Testis (tissue), 3 donors: ENCODE measurements around the gene EPB41L4A. TPM values are rescaled to one million over a fixed set of nuclear protein-coding genes. Genes with fewer than 3 reads are reported as not detected.

Source experiments
- DNase-seq: peaks from one replicate; pipeline ENCODE4 v3.0.0-alpha.2; 2019
- H3K27ac ChIP-seq, 2 donors: fragments of 200-600 bp; sonication (generic); one replicate each; pipeline ENCODE4 v1.5.1; 2019
- H3K27me3 ChIP-seq: fragments of 200-600 bp; sonication (generic); one replicate; pipeline ENCODE4 v1.5.1; 2019
- H3K36me3 ChIP-seq: fragments of 200-600 bp; sonication (generic); one replicate; pipeline ENCODE4 v1.5.1; 2017; ENCODE audit warnings: low read depth; ENCODE audit errors: missing control alignments
- H3K4me1 ChIP-seq: fragments of 200-600 bp; sonication (generic); one replicate; pipeline ENCODE4 v1.5.1; 2019
- H3K4me3 ChIP-seq, 2 donors: fragments of 200-600 bp; sonication (generic); one replicate each; pipeline ENCODE4 v1.5.1; 2017 to 2019
- H3K9me3 ChIP-seq: fragments of 200-600 bp; sonication (generic); one replicate; pipeline ENCODE4 v1.5.1; 2017
- CTCF ChIP-seq, 3 experiments: fragments of 450-650 bp in 2 of 3; fragments of 200-600 bp in 1 of 3; sonication (generic) in 1 of 3; IDR thresholded peaks; one replicate each; pipeline ENCODE4 v1.5.1; 2016 to 2019; ENCODE audit warnings: antibody characterized with exemption in 3 of 3, mild to moderate bottlenecking in 2 of 3, moderate library complexity in 1 of 3
- POLR2A ChIP-seq: fragments of 450-650 bp; IDR thresholded peaks from one replicate; pipeline ENCODE4 v1.6.1; 2017; ENCODE audit warnings: antibody characterized with exemption, mild to moderate bottlenecking, moderate library complexity
- WGBS, 2 donors: methylation state at CpG; one replicate each; pipeline ENCODE4 v1.1.5; 2018; 5-methylcytosine and 5-hydroxymethylcytosine counted together
- intact Hi-C: fragments of 100-400 bp; cut with DNase I; formaldehyde crosslinking; loops from one replicate; pipeline ENCODE4 v1.15.1; 2023; ENCODE audit warnings: low total_unique reads
- polyA plus RNA-seq: library from polyadenylated mRNA; stranded (reverse); fragments of 350-450 nt; fragmentation: Illumina TruSeq; extraction: RNeasy Lipid Tissue Mini Kit (QIAGEN cat#74804); gene quantifications from one replicate; pipeline ENCODE4 v1.2.3, GENCODE V29; 2014; ENCODE audit warnings: low read depth, low replicate concordance; ENCODE audit not compliant: insufficient read depth
- total RNA-seq, 2 donors: library from RNA; depleted of rRNA; stranded (reverse); fragments of >200 nt; gene quantifications; one replicate each; pipeline ENCODE4 v1.2.3, GENCODE V29; 2016

EPB41L4A gene
- total and polyA plus RNA-seq, 3 donors from 2014 or later: 9.0 to 23.9 (median 13.3) TPM

- no peaks in the 10 kb centered on the region for H3K27me3 ChIP-seq
- no peaks in the 10 kb centered on the region for H3K9me3 ChIP-seq
- no peak overlapping the region for H3K4me3 ChIP-seq
- no peaks in the 10 kb centered on the region for H3K36me3 ChIP-seq
- intact Hi-C loops: no loop called here
- H3K4me1 ChIP-seq: no peaks in the 10 kb centered on the region
- WGBS, 2 donors: 69 to 74% methylated on average over 2 of the region's 2 CpGs
- no peak for DNase-seq
- no peak overlapping the region for H3K27ac ChIP-seq
- TF ChIP-seq POLR2A (no peak), CTCF (IDR thresholded peaks at IDR 0.05) (no peak)
These were observed 197.9 kb downstream of the EPB41L4A start for GRCh38 chr5:112221128-112221527.

GRCh38 chr5:112219000-112219399 is 200.1 kb downstream of the EPB41L4A start:
- TF ChIP-seq POLR2A (no peak), CTCF (IDR thresholded peaks at IDR 0.05) (no peak)
- intact Hi-C loops: no loop called here
- 62 to 71% methylated on average over 6 of the region's 6 CpGs for WGBS, 2 donors
- no peak overlapping the region for H3K4me3 ChIP-seq
- no peaks in the 10 kb centered on the region for H3K36me3 ChIP-seq
- no peak overlapping the region for H3K27ac ChIP-seq
- no peak for DNase-seq
- no peaks in the 10 kb centered on the region for H3K27me3 ChIP-seq
- H3K4me1 ChIP-seq: no peaks in the 10 kb centered on the region
- no peaks in the 10 kb centered on the region for H3K9me3 ChIP-seq

- no peak for DNase-seq
- TF ChIP-seq POLR2A: no peak
- no peak for TF ChIP-seq CTCF (IDR thresholded peaks at IDR 0.05)
- Histone ChIP-seq H3K36me3 (no peaks in the 10 kb centered on the region), H3K4me3 (no peak overlapping the region), H3K4me1 (no peaks in the 10 kb centered on the region), H3K27ac (no peak overlapping the region), H3K9me3 (no peaks in the 10 kb centered on the region), H3K27me3 (no peaks in the 10 kb centered on the region)
- intact Hi-C loops: no loop called here
- WGBS, 2 donors: 64% methylated on average over 5 of the region's 5 CpGs
These were observed 201.1 kb downstream of the EPB41L4A start for GRCh38 chr5:112217843-112218579.

GRCh38 chr5:112216140-112216539 is 202.9 kb downstream of the EPB41L4A start:
- H3K9me3 ChIP-seq: no peaks in the 10 kb centered on the region
- 90 to 93% methylated on average over 3 of the region's 3 CpGs for WGBS, 2 donors
- no peaks in the 10 kb centered on the region for H3K4me1 ChIP-seq
- DNase-seq: no peak
- no peaks in the 10 kb centered on the region for H3K36me3 ChIP-seq
- H3K27me3 ChIP-seq: no peaks in the 10 kb centered on the region
- TF ChIP-seq POLR2A (no peak), CTCF (IDR thresholded peaks at IDR 0.05) (no peak)
- intact Hi-C loops: no loop called here
- H3K27ac ChIP-seq: no peak overlapping the region
- no peak overlapping the region for H3K4me3 ChIP-seq

- H3K27me3 ChIP-seq: no peaks in the 10 kb centered on the region
- intact Hi-C loops: no loop called here
- peak; percentile 71 for DNase-seq
- 75 to 77% methylated on average over 6 of the region's 6 CpGs for WGBS, 2 donors
- TF ChIP-seq CTCF (IDR thresholded peaks at IDR 0.05) (peak; percentile 26 to 45 (median 43)), POLR2A (no peak)
- no peaks in the 10 kb centered on the region for H3K4me1 ChIP-seq
- H3K4me3 ChIP-seq: no peak overlapping the region
- H3K36me3 ChIP-seq: no peaks in the 10 kb centered on the region
- H3K27ac ChIP-seq: no peak overlapping the region
- H3K9me3 ChIP-seq: no peaks in the 10 kb centered on the region
These were observed 208.6 kb downstream of the EPB41L4A start for GRCh38 chr5:112210430-112211005.
